ENCODE measurements around the gene ADAM12. TPM values are rescaled to one million over a fixed set of nuclear protein-coding genes. Genes with fewer than 3 reads are reported as not detected.
"Not testable (repeated sequence)": the region's sequence is repeated elsewhere in the genome, so short reads cannot be mapped to it uniquely, and the experiment has no call there.

Gene ADAM12
- total RNA-seq, 1 donor from 2014 or later, result 22.8 TPM

GRCh38 chr10:126405239-126405775 is 17.0 kb upstream of the ADAM12 start:
- DNase-seq, result no peak

DNA sequence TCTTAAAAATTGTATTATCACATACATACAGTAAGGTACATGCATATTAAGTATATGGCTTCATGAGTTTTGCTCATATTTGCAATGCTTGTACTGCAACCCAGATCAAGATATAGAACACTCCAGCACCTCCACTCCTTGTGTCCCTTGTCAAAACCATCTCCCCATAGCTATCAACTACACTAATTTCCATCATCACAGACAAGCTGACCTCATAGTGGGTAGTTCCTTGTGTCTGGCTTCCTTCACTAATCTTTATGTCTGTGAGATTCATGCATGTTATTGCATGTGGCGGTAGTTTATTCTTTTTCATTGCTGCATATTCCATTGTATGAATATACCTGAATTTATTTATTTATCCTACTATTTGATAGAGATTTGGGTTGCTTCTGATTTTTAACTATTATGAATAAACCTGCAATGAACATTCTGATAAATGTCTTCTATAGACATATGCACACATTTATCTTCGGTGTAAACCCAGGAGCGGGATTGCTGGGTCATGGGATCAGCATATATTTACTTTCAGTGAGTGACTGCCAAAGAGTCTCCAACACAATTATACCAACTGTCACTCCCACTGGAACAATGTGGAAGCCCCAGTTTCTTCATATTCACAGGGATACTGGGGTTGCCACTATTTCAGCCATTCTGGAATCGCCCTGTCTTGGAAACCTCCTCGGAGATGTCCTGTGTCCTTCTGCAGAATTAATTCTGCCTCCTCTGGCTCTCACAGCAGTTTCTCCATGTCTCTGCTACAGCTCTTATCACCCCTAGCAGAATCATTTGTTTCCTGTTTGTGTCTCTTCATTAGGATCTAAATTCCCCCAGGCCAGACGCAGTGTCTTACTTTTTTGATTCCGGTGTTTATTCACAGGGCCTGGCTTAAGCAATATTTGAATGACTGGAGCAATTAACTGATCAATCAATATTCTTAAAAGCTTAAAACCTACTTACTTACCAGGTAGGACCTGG is 14.7 kb upstream of the ADAM12 start:
- no peak for DNase-seq

DNA sequence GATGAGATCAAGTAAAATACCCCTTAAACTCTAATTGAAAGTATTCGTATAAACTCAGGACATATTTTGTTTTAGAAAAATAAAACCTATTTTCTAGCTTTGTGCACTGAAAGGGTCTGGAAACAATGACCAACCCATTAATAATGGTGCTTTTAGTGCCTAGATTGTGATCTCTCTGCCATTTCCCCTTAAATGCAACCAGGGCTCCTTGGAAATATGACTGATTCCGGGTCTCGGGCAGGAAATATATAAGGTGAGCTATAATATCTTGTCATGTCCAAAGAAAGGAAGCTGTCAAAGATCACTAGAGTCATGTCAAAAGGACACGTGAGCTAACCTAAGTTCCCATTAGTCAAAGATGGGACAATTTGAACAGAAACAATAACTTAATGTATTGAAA is 12.4 kb upstream of the ADAM12 start:
- DNase-seq, result no peak

DNA sequence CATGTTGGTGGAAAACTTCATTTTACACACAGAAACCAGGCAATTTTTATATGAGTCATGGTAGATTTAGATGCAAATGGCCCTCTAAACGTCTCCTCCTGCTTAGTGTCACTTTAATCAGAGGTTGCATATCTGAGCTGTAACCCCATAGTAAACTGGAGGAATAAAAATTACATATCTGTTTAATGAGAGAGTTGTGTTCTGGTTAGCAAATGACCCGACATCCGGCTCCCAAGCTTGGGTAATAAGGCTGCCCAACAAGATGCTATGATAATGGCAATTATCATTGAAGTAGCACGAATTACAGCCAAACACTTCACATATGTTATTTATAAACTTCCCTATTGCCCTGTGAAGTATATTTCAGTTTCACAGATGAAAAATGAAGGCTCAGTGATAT is 10.6 kb upstream of the ADAM12 start:
- no peak for DNase-seq

DNA sequence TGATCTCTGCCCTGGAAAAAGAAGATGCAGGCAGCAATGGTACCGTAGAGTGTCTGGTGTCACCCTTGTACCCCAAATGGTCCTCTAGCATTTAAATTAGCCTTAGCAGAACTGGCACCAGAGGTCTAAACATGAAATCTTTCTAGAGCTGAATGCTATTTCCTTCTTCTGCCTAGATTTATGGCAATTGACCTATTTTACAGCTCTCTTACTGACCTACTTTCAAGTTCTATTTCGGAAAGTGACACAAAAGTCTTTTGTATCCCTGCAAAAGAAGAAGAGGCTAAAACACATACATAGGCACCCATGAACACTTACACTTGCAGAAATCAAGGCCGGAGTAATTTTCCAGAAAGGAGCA is 10.1 kb upstream of the ADAM12 start:
- DNase-seq, result no peak

DNA sequence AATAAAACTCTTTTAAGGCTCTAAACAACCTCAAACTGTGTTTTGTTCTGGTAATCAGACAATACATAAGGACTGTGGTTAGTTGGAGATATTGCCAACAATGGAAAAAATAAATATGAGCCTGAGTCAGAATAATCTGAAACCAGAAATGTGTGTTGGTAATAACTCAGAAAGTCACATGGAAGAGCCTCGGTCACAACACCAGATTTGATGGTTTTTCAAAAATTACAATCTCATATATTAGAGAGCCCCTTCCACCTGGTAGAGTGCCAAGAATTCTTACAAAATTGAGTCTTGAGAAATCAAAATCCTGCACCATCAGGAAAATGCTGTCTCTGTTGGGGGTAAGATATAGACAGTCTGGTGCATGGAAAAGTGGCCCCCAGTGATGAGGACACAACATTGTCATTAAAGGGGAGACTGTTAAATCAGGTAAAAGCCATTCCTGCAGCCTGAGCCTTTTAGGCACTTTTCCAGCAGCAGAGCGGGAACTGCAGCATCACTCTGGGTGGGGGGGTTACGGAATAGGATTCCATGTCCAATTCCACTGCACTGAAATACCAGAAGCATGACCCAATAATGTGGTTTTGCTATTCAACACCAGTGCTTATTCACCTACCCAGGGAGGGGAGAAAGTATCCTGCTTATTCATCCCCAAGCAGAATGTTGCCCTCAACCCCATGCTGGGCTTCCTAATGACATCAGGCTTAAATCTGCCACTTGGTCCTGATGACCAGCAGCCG is 9.5 kb upstream of the ADAM12 start:
- DNase-seq, result no peak

DNA sequence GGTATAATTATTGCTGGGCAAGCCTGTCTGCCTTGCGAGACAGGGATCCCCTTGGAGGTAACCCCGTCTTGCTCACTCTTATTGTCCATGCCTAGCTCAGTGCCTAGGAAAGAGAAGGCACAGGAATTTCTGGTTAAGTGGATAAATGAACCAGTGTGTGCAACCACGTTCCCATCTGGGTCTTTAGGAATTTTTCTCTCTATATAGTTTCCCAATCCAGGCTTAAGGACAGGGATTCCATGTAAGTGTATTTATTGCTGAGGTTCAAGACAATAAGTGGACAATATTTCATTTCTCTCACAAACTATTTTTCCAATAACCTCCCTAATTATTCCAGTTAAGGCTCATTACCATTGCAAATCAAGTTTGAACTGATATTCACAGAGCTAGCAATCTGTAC is 8.9 kb upstream of the ADAM12 start:
- DNase-seq, result no peak

DNA sequence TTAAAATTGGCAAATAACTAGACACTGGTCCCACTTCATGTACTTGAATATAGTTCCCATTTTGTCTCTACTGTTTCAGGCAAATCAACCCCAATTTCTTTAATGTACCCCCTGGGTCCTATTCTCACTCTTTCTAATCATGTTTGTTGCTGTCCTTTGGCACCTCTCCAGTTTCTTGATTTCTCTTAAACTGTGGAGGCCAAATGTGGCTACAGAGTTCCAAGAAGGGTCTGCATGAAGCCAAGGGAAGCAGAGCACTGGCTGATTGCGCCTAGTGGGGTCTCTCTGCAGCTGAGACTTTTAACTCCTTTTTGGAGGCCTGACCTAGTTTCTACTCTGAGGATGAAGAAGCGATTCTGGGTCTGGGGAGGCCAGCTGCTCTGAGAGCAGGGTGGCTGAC is 6.7 kb upstream of the ADAM12 start:
- DNase-seq, result no peak

DNA sequence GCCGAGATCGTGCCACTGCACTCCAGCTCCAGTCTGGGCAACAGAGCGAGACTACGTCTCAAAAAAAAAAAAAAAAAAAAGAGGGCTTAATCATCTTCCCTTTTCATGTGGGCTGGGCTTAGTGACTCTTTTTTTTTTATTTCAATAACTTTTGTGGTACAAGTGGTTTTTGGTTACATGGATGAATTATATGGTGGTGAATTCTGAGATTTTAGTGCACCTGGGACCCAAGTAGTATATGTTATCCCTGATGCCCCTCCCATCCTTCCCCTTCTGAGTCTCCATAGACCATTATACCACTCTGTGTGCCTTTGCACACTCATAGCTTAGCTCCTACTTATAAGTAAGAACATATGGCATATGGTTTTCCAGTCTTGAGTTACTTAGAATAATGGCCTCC is 4.8 kb upstream of the ADAM12 start:
- no peak for DNase-seq

- DNase-seq, result no peak
Measured at GRCh38 chr10:126392469-126392868, 4.2 kb upstream of the ADAM12 start.

DNA sequence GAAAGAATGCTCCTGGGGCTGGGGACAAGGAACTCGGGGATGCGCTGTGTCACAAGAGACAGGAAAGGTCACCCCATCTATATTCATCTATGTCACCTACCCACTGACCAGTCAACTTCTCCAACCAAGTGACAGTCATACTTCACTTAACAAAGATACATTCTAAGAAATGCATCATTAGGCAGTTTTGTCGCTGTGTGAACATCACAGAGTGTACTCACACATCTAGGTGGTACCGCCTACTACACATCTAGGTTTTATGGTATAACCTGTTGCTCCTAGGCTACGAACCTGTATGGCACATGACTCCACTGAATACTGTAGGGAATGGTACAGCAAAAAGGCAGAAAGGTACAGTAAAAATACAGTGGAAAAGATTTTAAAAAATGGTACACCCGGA is 3.8 kb upstream of the ADAM12 start:
- no peak for DNase-seq

GRCh38 chr10:126391192-126391885 is 3.1 kb upstream of the ADAM12 start:
- peak; percentile 55 for DNase-seq

GRCh38 chr10:126390324-126390723 is 2.0 kb upstream of the ADAM12 start:
- no peak for DNase-seq

DNA sequence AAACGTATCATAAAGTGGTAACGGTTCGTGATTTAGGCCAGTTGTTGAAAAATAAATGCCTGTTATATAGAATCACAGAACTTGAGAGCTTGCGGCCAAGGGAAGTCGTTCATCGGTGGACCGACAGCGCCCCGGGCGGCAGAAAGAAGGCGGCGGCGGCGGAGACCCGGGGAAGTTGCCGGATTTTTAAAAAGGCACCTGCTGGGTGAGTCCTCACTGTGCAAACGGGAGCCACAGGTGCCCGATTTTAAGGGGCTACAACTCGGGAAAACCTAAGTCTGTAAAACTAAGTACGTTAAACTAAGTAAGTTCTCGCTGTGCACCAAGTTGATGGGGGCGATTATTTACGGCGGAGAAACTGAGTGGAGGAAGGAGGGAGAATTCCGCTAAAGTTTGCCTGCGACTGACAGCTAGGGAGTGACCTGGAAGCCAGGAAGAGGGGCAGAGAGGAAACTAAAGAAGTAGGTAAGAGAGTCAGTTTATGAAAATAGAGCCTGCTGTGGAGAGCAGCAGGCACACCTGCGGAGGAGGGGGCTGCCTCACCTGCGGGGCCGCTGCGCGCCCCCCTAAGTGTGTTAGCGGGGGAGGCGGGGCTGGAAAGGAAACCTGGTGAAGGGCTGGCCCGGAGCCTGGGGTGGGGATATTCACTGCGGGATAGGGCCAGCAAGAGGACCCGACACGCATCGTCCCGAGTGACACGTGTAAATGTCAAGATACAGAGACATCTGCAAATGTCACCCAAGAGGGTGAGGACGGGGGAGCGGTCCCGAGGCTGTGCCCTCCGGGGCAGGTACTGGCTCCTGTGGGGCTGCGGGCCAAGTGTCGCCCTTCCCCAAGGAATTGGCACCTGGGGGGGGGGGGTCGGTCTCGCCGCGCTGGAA is 996 bp downstream of the ADAM12 start:
- DNase-seq, result peak; percentile 49

- DNase-seq, result no peak
Measured at GRCh38 chr10:126384269-126384873, 3.9 kb downstream of the ADAM12 start.

- no peak for DNase-seq
Measured at GRCh38 chr10:126380352-126381076, 7.8 kb downstream of the ADAM12 start.

- not testable (repeated sequence) for DNase-seq
Measured at GRCh38 chr10:126379166-126379565, 9.1 kb downstream of the ADAM12 start.

DNA sequence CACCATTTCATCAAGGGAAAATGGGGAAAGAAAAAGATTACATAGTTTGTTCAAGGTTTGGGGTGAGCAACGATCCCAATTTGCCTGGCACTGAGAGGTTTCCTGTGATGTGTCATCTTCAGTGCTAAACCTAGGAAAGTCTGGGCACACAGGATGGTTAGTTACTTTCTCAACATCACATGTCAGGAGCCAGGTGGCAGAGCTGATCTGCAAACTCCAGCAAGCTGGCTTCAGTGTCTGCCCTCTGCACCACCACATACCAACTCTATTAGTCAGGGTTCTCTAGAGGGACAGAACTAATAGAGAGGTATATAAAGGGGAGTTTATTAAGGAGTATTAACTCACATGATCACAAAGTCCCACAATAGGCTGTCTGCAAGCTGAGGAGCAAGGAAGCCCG is 11.3 kb downstream of the ADAM12 start:
- DNase-seq, result no peak

- DNase-seq, result no peak
Measured at GRCh38 chr10:126375926-126376554, 12.2 kb downstream of the ADAM12 start.

- DNase-seq, result no peak
Measured at GRCh38 chr10:126375299-126375698, 13.0 kb downstream of the ADAM12 start.
